Measurements from ENCODE around the gene FAM13A. TPM values are rescaled to one million over a fixed set of nuclear protein-coding genes. Genes with fewer than 3 reads are reported as not detected.

Gene FAM13A
- total and polyA plus RNA-seq, 12 donors = 10.1 to 61.6 (median 29.1) TPM

GRCh38 chr4:88690355-88690754 lies 366.6 kb downstream of the FAM13A start:
- intact Hi-C loops (cut with DNase I) = no loop called here
- WGBS, 4 donors = 92 to 95% (median 94%) methylated on average over 3 of the region's 3 CpGs
- Histone ChIP-seq H3K27ac (peak overlapping the region in 2 of 5 donors; percentile 32 to 40), H3K4me3 (no peak overlapping the region), H3K4me1 (replicated peaks in 1 of 2) (peaks cover 0 to 9% of the 10 kb centered on the region in 2 donors), H3K27me3 (no peaks in the 10 kb centered on the region), H3K36me3 (replicated peaks in 1 of 2) (peaks cover 0 to 7% of the 10 kb centered on the region in 2 donors), H3K9me3 (replicated peaks in 1 of 3) (no peaks in the 10 kb centered on the region)
- peak in 3 of 7 donors; percentile 10 to 29 (median 18) for DNase-seq
- no peak for TF ChIP-seq POLR2A (IDR thresholded peaks at IDR 0.05)
- no peak for TF ChIP-seq CTCF (IDR thresholded peaks at IDR 0.05)

- H3K4me1 ChIP-seq (replicated peaks in 1 of 2) = no peaks in the 10 kb centered on the region
- H3K9me3 ChIP-seq (replicated peaks in 1 of 3) = no peaks in the 10 kb centered on the region
- intact Hi-C loops (cut with DNase I) = no loop called here
- no peak overlapping the region for H3K4me3 ChIP-seq
- WGBS, 4 donors = 94 to 96% (median 96%) methylated on average over 5 of the region's 5 CpGs
- H3K36me3 ChIP-seq (replicated peaks in 1 of 2) = peaks cover 4 to 43% of the 10 kb centered on the region in 2 donors
- no peak for DNase-seq
- TF ChIP-seq CTCF (IDR thresholded peaks at IDR 0.05) (no peak), POLR2A (IDR thresholded peaks at IDR 0.05) (no peak)
- no peak overlapping the region for H3K27ac ChIP-seq
- H3K27me3 ChIP-seq = no peaks in the 10 kb centered on the region
These were observed 375.8 kb downstream of the FAM13A start for GRCh38 chr4:88681209-88681608.

Small RNA genes within 50 kb of the gene (small RNA-seq; reads per million reads assigned to genes)
- gene RF02115 (0 reads per million in 2 donors), gene RNU6-33P (0.33 to 1.1 reads per million in 2 donors)

Other genes with a start within 250 kb of the FAM13A start
- 1 to 10 TPM; 2.1 to 8.8 (median 4.5) TPM for gene TIGD2, start 54.3 kb upstream of the FAM13A start, total RNA-seq
- gene TIGD2, start 54.3 kb upstream of the FAM13A start, polyA plus RNA-seq = 1 to 10 TPM; 1.4 to 5.4 (median 2.5) TPM